Measurements from ENCODE around the gene ANKLE1. TPM values are rescaled to one million over a fixed set of nuclear protein-coding genes. Genes with fewer than 3 reads are reported as not detected.
A peak's percentile ranks its signal among the peaks of the same experiment; 100 is the strongest.

The ANKLE1 gene
- total RNA-seq, 4 donors from 2014 or later = 0.07 to 1.1 (median 0.36) TPM

DNA sequence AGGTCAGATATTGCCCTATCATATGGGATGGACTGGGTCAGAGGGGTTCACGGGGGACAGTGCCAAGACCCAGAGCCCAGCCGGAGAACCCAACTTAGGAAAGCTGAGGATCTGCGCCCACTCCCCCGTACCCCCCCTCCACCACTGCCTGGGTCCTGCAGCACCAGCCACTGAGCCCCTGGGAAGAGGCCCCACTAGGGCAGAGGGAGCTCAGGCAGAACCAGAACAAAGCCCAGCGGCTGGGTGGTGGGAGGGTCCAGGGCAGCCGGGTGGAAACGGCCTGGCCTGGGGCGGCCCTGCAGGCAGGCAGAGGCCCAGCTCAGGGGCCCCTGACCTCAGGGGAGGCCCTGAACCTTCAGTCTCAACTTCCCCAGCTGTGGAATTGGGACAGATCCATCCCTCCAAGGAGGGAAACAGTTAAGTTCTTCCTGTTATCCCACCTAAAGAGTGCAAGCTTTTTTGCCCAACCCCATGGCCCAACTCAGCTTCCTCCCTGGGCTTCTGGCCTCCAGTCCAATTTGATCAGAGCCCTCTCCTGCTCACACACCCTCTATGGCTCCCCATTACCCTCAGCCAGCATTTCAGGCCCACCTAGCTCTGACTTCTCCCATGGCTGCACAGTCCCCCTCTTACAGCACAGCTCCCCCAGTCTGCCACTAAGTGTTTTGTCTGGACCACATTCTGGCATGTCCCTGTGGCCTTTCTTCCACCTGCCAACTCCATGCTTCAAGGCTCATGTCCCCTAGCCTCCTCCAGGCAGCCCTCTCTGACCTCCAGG is 39.1 kb upstream of the ANKLE1 start:
- 61 to 73% methylated on average over 4 to 8 of the region's 8 CpGs for WGBS, 2 donors
- DNase-seq (ENCODE audit: low spot score in 2 of 2) = no peak
- TF ChIP-seq, protein P1, sequence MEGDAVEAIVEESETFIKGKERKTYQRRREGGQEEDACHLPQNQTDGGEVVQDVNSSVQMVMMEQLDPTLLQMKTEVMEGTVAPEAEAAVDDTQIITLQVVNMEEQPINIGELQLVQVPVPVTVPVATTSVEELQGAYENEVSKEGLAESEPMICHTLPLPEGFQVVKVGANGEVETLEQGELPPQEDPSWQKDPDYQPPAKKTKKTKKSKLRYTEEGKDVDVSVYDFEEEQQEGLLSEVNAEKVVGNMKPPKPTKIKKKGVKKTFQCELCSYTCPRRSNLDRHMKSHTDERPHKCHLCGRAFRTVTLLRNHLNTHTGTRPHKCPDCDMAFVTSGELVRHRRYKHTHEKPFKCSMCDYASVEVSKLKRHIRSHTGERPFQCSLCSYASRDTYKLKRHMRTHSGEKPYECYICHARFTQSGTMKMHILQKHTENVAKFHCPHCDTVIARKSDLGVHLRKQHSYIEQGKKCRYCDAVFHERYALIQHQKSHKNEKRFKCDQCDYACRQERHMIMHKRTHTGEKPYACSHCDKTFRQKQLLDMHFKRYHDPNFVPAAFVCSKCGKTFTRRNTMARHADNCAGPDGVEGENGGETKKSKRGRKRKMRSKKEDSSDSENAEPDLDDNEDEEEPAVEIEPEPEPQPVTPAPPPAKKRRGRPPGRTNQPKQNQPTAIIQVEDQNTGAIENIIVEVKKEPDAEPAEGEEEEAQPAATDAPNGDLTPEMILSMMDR (IDR thresholded peaks at IDR 0.05) = no peak
- no peak for TF ChIP-seq POLR2A (IDR thresholded peaks at IDR 0.05)
- no peak overlapping the region for H3K4me3 ChIP-seq (ENCODE audit: low read depth, poor library complexity, severe bottlenecking)
- intact Hi-C loops (cut with DNase I; ENCODE audit: low total_unique reads) = no loop called here

DNA sequence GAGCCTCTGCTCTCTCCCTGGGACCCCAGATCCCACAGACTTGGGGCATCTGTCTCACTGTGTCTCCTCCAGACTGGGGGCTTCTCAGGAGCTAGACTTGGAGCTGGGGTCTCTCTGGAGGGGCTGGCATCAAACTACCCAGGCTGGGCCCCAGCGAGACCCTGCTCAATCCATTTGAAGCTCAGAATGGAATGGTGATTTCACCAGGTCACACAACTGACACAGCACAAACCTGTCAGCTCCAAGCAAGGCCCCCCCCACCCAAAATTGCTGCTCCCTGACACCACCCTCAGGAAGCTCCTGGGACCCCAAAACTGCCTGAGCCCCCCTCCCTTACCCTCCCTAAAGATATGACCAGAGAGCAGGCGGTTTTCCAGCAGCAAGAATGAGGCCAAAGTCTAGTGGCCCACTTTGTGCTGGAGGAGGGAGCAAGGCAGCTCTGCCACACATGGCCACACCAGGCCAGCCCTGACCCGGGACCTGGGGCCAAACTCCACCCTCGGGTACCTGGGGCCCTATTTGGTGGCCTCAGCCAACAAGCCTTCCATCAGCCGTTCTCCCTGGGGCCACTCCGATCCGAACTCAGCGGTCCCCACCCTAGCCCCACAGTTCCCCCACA is 38.4 kb upstream of the ANKLE1 start:
- peak overlapping the region; percentile 55 for H3K4me3 ChIP-seq (ENCODE audit: low read depth, poor library complexity, severe bottlenecking)
- DNase-seq (ENCODE audit: low spot score in 2 of 2) = no peak
- intact Hi-C loops (cut with DNase I; ENCODE audit: low total_unique reads) = no loop called here
- 31 to 55% methylated on average over 8 of the region's 8 CpGs for WGBS, 2 donors
- no peak for TF ChIP-seq POLR2A (IDR thresholded peaks at IDR 0.05)
- TF ChIP-seq, protein P1 (IDR thresholded peaks at IDR 0.05) = no peak

DNA sequence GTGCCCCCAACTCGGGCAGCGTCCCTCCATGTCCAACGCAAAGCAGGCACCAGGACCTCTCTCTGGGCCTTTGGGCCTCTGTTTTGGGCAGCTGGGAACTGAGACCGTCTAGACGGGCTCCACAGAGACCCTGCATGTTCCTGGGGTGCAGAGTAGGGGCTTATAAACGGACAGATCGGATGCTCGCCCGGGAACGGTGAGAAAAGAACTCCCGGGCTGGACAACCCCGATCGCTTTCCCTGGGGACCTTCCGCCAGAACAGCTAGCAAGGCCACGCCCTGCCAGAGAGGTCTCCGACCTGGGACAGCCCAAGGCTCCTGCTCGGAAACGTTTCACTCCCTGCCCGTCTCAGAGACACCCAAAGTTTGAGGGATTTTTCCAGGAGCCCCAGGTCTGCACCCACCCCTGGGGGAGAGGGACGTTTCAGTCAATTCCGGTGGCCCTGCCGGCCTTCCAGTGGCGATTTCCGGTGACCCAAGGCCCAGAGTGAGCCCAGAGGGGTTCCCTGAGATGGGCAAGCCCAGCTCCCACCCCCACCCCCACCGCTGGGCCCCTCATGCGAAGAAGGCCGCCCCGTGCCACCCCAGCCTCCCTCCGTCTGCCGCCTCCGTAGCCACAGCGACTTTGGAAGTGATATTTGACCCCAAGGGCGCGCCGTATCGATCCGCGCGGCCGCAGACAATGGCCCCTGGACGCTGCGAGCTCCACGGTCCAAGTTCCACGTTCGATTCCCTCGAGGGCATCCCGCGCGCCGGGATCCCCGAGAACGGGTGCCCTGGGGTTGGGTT is 37.7 kb upstream of the ANKLE1 start:
- WGBS, 2 donors = 8 to 16% methylated on average over 51 to 52 of the region's 52 CpGs
- TF ChIP-seq, protein P1 (IDR thresholded peaks at IDR 0.05) = no peak
- TF ChIP-seq POLR2A (IDR thresholded peaks at IDR 0.05) = no peak
- H3K4me3 ChIP-seq (ENCODE audit: low read depth, poor library complexity, severe bottlenecking) = peak overlapping the region; percentile 55
- DNase-seq (ENCODE audit: low spot score in 2 of 2) = peak in 1 of 2 donors; percentile 93
- intact Hi-C loops (cut with DNase I; ENCODE audit: low total_unique reads) = no loop called here

DNA sequence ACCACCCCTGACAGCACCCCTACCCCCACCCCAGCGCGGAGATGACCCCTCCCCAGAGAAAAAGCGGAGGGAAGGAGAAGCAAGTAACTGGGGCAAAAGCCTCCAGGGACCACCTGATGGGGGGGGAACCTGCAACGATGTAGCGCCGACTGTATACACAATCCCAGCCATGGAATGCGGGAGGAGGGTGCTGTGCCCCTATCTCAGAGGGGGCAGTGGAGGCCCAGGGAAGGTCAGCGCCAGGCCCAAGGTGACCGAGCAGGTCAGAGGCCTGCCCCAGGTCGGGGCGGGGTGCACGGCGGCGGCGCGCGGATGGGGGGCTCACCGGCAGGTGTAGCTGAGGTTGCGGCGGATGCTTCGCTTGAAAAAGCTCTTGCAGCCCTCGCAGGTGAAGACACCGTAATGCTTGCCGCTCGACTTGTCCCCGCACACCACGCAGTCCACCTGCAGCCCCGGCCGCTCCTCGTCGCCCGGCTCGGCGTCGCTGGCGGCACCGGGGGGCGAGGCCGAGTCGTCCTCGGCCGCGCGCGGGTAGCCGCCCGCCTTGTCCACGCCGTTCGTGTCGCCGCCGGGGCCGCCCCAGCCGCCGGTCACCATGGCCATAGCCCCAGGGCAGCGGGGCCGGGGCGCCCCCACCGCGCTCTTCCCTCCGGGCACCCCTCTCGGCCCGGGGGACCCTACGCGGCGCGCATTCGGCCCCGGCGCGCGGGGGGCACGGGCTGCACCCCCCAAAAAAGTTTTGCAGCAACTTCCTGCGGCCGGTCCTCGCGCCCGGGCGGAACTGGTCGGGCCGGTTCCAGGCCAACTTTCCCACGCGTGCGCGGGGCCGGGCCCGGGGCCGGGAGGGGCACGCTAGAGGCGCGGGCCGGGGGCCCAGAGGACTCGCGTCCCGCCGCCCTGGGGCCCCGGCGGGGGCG is 36.8 kb upstream of the ANKLE1 start:
- intact Hi-C loops (cut with DNase I; ENCODE audit: low total_unique reads) = no loop called here
- DNase-seq (ENCODE audit: low spot score in 2 of 2) = no peak
- peak overlapping the region; percentile 55 for H3K4me3 ChIP-seq (ENCODE audit: low read depth, poor library complexity, severe bottlenecking)
- WGBS, 2 donors = 1 to 2% methylated on average over 30 to 34 of the region's 100 CpGs
- TF ChIP-seq, protein P1 (IDR thresholded peaks at IDR 0.05) = no peak
- TF ChIP-seq POLR2A (IDR thresholded peaks at IDR 0.05) = no peak

DNA sequence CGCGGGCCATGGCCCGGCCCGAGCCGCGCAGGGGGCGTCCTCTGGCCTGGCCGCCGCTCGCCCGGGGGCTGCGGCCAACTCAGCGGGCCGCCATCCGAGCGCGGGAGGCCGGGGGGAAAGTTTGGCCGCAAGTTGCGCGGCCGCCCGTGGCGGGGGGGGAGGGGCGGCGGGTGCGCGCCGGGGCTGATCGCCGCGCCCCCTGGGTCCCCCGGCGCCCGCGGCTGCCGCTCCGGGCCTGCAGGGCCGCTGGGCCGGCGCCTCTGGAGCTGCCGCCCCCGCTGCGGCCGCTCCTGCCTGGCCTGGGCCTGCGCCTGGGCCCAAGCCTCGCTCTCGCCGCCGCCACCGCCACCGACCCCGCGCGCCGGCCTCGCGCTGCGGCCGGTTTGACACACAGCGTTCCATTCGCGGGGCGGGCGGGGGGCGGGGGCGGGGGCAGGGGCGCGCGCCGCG is 36.1 kb upstream of the ANKLE1 start, which contains the start of gene NR2F6:
NR2F6 (minus strand) TSS at position 385 of the 450 bp plus-strand sequence. CDS start 699 bp downstream, outside the sequence.
- peak within 1 kb of the TSS; percentile 55 for H3K4me3 ChIP-seq (ENCODE audit: low read depth, poor library complexity, severe bottlenecking)
- 0% methylated on average over 11 of the region's 72 CpGs; no CpG with 5 or more reads in 1 of the 2 donors for WGBS, 2 donors
- intact Hi-C loops (cut with DNase I; ENCODE audit: low total_unique reads) = no loop called here
- no peak for DNase-seq (ENCODE audit: low spot score in 2 of 2)
- no peak for TF ChIP-seq POLR2A (IDR thresholded peaks at IDR 0.05)
- TF ChIP-seq, protein P1 (IDR thresholded peaks at IDR 0.05) = no peak
